CMK (cell line): ENCODE measurements around the gene EIF3CL.
"Not testable (repeated sequence)": the region's sequence is repeated elsewhere in the genome, so short reads cannot be mapped to it uniquely, and the experiment has no call there.

Experiments used
- DNase-seq: peaks from one replicate; pipeline ENCODE4 v3.0.0-alpha.2; 2010; ENCODE audit warnings: low read depth

EIF3CL gene

DNA sequence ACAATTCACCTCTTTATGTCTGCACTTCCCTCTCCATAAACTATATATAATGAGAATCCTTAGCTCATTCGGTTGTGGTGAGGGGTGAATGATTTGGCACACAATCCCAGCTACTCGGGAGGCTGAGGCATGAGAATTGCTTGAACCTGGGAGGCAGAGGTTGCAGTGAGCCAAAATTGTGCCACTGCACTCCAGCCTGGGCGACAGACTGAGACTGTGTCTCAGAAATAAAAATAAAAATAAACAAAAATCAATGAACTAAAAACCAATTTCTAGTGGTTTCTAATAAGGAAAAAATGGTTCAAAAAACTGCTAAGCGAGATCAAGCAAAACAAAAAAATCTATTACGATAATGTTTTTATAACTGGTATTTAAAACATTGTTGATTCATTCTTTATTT, 40.2 kb downstream of the EIF3CL start, which contains the start of gene NPIPB6:
TSS of gene NPIPB6 (minus strand) at position 101 of the 400 bp plus-strand sequence. CDS start 686 bp downstream, outside the sequence.
- not testable (repeated sequence) for DNase-seq

- DNase-seq: not testable (repeated sequence)
Measured at GRCh38 chr16:28362600-28362999, 41.0 kb downstream of the EIF3CL start.

DNA sequence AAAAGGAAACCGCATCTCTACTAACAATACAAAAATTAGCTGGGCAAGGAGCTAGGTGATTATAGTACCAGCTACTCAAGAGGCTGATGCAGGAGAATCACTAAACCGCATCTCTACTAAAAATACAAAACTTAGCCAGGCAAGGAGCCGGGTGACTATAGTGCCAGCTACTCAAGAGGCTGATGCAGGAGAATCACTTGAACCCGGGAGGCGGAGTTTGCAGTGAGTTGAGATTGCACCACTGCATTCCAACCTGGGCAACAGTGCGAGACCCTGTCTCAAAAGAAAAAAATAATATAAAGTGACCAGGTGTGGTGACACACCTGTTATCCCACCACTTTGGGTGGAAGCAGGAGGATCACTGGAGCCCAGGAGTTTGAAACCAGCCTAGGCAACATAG, 65.4 kb downstream of the EIF3CL start:
- DNase-seq: not testable (repeated sequence)

DNA sequence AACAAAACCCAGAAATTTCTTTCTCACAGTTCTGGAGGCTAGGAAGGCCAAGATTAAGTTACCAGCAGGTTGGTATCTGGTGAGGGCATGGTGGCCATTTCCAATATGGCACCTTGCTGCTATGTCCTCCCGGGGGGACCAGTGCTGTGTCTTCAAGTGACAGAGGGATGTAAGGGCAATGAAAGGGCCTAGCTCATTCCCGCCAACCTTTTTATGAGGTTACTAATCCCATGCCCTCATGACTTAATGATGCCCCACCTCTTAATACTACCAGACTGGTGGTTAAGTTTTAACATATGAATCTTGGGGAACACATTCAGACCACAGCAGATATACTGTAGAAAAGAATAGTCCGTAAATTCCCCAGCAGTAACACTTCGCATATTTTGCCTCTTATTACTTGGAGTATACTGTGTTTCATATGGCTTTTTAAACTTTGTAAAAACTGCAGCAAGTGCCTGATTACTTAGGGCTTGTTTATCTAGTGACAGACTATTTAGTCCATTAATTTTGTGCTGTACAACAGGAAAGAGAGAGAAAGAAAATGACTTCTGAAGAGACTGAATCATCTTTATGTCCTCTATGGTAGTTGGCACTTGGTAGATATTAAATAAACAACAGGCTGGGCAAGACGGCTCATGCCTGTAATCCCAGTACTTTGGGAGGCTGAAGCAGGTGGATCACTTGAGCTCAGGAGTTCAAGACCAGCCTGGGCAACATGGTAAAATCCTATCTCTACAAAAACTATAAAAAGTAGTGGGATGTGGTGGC, 66.5 kb downstream of the EIF3CL start:
- DNase-seq: not testable (repeated sequence)

GRCh38 chr16:28335678-28336077, 68.0 kb downstream of the EIF3CL start:
- not testable (repeated sequence) for DNase-seq

GRCh38 chr16:28332632-28333031, 71.0 kb downstream of the EIF3CL start:
- not testable (repeated sequence) for DNase-seq

DNA sequence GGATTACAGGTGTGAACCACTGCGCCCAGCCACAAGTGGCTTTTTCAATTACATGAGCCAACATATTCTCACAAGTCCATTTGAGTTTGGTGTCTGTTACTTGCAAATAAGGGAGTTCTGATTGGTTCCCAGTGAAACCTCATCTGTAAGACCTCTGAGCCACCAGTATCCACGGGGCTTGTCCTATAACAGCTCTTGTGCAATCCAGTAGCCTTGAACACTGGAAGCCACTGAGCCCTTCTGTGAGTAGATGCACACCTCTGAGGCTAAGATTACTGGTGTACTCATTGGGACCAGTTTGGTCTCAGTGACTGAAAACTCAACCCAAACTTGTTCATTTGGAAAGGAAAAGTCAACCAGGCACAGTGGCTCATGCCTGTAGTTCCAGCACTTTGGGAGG, 72.7 kb downstream of the EIF3CL start:
- not testable (repeated sequence) for DNase-seq

DNA sequence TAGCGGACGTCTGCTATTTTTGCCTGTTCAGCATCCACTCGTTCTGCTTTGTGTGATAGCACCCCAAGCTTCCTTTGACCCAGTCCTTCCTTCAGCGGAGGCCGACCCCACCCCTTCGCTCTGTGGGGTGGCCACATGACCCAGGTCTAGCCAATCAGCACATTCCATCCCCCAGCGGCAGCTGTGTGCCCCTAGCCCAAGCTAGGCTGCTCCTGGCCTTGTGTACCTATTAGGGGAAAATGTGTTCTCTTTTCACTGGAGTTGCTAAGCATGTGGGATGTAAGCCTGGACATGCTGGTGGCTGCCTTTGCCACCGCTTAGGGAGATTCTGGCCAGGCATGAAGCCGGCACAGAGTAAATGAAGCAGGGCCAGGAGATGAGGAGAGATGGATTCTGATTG, 73.4 kb downstream of the EIF3CL start:
- DNase-seq: peak; percentile 45
